HEK293T (cell line): Measurements from ENCODE around the gene PRPF6.

Source experiments
- ARNT ChIP-seq: fragments of 450-650 bp; IDR thresholded peaks from 2 replicates; pipeline ENCODE4 v1.6.1; 2017; ENCODE audit warnings: mild to moderate bottlenecking
- BHLHE40 ChIP-seq: fragments of 450-650 bp; IDR thresholded peaks from 2 replicates; pipeline ENCODE4 v1.6.1; 2016; ENCODE audit warnings: mild to moderate bottlenecking, moderate library complexity, borderline replicate concordance
- CTBP1 ChIP-seq: fragments of 450-650 bp; IDR thresholded peaks from 2 replicates; pipeline ENCODE4 v1.6.1; 2016; ENCODE audit warnings: borderline replicate concordance
- FOXM1 ChIP-seq: fragments of 450-650 bp; IDR thresholded peaks from 2 replicates; pipeline ENCODE4 v1.6.1; 2017; ENCODE audit warnings: mild to moderate bottlenecking, borderline replicate concordance
- L3MBTL2 ChIP-seq: fragments of 450-650 bp; conservative IDR thresholded peaks from 2 replicates; pipeline ENCODE4 v1.6.1; 2016; ENCODE audit warnings: mild to moderate bottlenecking
- PKNOX1 ChIP-seq: fragments of 450-650 bp; IDR thresholded peaks from 2 replicates; pipeline ENCODE4 v1.6.1; 2016

- TF ChIP-seq L3MBTL2 (no peak), FOXM1 (no peak), BHLHE40 (no peak), PKNOX1 (no peak), ARNT (no peak), CTBP1 (no peak)
These were observed 56.7 kb downstream of the PRPF6 start for GRCh38 chr20:64037498-64038213.
